ENCODE results near the gene HK1. TPM values are rescaled to one million over a fixed set of nuclear protein-coding genes. Genes with fewer than 3 reads are reported as not detected.

HK1 gene
- total RNA-seq, 1 experiment from 2014 or later = 140 TPM

DNA sequence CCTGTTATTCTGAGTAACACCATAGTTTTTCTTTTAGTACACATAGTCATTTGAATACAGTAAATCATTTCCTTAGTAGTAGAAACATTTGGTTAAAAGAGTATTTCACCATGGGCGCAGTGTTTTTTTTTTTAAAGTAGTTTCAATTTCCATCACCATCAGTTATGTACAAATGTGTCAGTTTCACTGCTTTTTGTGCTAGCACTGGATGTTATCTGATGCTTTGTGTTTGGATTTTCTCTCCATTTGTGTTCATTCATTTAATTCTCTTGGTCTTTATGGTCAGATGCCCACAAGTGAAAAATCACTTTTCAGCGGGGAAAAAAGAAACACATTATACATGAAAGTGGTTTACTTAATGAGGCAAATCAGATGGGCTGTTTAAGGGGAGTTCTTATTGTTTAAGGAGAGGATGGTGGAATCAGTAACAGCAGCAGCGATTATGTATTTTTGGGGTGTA, 16.0 kb upstream of the HK1 start:
- H3F3A ChIP-seq (ENCODE audit: insufficient read depth, low read depth) = peaks cover 90% of the 10 kb centered on the region

DNA sequence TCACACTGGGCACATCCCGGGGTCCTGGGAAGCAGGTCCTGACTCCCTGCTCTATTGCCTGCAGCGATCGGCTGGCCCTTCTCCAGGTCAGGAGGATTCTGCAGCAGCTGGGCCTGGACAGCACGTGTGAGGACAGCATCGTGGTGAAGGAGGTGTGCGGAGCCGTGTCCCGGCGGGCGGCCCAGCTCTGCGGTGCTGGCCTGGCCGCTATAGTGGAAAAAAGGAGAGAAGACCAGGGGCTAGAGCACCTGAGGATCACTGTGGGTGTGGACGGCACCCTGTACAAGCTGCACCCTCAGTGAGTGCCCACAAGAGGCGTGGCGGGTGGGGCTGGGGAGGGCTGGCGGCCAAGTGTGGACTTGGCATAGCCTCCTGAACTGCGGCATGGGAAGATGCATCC, 12.8 kb upstream of the HK1 start:
- no peaks in the 10 kb centered on the region for H3K79me2 ChIP-seq (ENCODE audit: low read depth)
- ChIA-PET POLR2A (ENCODE audit: unreplicated experiment) (no interaction called here), CTCF (interaction anchor here (0.6 kb wide), 1 partner anchor 143 kb away, joined by 3 read pairs; no protein-coding TSS in a partner anchor)
- no peak overlapping the region for H3K4me2 ChIP-seq
- no peaks in the 10 kb centered on the region for H3K9me2 ChIP-seq (ENCODE audit: insufficient read depth)
- no peak for TF ChIP-seq CTCF (conservative IDR thresholded peaks at IDR 0.05)
- TF ChIP-seq EZH2 (IDR thresholded peaks at IDR 0.05; ENCODE audit: low read depth) = no peak
- peaks cover 7% of the 10 kb centered on the region; the same call in 1 of the 2 replicates for H4K20me1 ChIP-seq (ENCODE audit: insufficient read depth)
- intact Hi-C loops (cut with micrococcal nuclease; ENCODE audit: unreplicated experiment) = no loop called here
- no peak overlapping the region for H3K4me3 ChIP-seq
- H2AFZ ChIP-seq = no peak overlapping the region
- no TSS peak for BruUV-seq (replicated peaks)
- peaks cover 84% of the 10 kb centered on the region; the same call in 1 of the 2 replicates for H3F3A ChIP-seq (ENCODE audit: insufficient read depth, low read depth)
- H3K36me3 ChIP-seq (ENCODE audit: low read depth) = peaks cover 27% of the 10 kb centered on the region
- peaks cover 10% of the 10 kb centered on the region; the same call in 1 of the 2 replicates for H3K4me1 ChIP-seq (replicated peaks; ENCODE audit: insufficient read depth)
- H3K9me3 ChIP-seq (ENCODE audit: insufficient read depth, low read depth) = no peaks in the 10 kb centered on the region
- H3K27ac ChIP-seq = no peak overlapping the region
- no peaks in the 10 kb centered on the region for H3K27me3 ChIP-seq (ENCODE audit: insufficient read depth, low read depth)
- no peak for DNase-seq

More for the DNA sequence above, 16.0 kb upstream of the HK1 start:
- intact Hi-C loops (cut with micrococcal nuclease; ENCODE audit: unreplicated experiment) = loop anchor here (5.0 kb wide), 1 partner anchor 55 kb away; no protein-coding TSS in a partner anchor
- BruUV-seq (replicated peaks) = no TSS peak
- H3K79me2 ChIP-seq (ENCODE audit: low read depth) = no peaks in the 10 kb centered on the region
- H3K4me1 ChIP-seq (replicated peaks; ENCODE audit: insufficient read depth) = no peaks in the 10 kb centered on the region
- H3K4me2 ChIP-seq = no peak overlapping the region
- H3K4me3 ChIP-seq = no peak overlapping the region
- H3K36me3 ChIP-seq (ENCODE audit: low read depth) = peaks cover 53% of the 10 kb centered on the region
- DNase-seq = no peak
- H3K9me3 ChIP-seq (ENCODE audit: insufficient read depth, low read depth) = no peaks in the 10 kb centered on the region
- H4K20me1 ChIP-seq (ENCODE audit: insufficient read depth) = peaks cover 7% of the 10 kb centered on the region; the same call in 1 of the 2 replicates
- H3K27me3 ChIP-seq (ENCODE audit: insufficient read depth, low read depth) = no peaks in the 10 kb centered on the region
- ChIA-PET POLR2A (ENCODE audit: unreplicated experiment) (no interaction called here), CTCF (no interaction called here)
- H3K9me2 ChIP-seq (ENCODE audit: insufficient read depth) = no peaks in the 10 kb centered on the region
- no peak overlapping the region for H2AFZ ChIP-seq
- H3K27ac ChIP-seq = peak overlapping the region; percentile 20; the same call in 1 of the 2 replicates
- no peak for TF ChIP-seq CTCF (conservative IDR thresholded peaks at IDR 0.05)
- no peak for TF ChIP-seq EZH2 (IDR thresholded peaks at IDR 0.05; ENCODE audit: low read depth)

GRCh38 chr10:69268761-69269416, 9.4 kb upstream of the HK1 start:
- CTCF ChIA-PET = interaction anchor here (0.6 to 0.7 kb wide), 2 partner anchors 45 to 122 kb away, joined by 3 read pairs; no protein-coding TSS in a partner anchor

More at GRCh38 chr10:69268761-69269416, 9.4 kb upstream of the HK1 start:
- TF ChIP-seq EZH2 (IDR thresholded peaks at IDR 0.05; ENCODE audit: low read depth) (no peak), CTCF (conservative IDR thresholded peaks at IDR 0.05) (no peak)
- Histone ChIP-seq H3K4me2 (no peak overlapping the region), H3K27me3 (ENCODE audit: insufficient read depth, low read depth) (no peaks in the 10 kb centered on the region), H3K9me3 (ENCODE audit: insufficient read depth, low read depth) (peaks cover 14% of the 10 kb centered on the region; the same call in 1 of the 2 replicates), H3K4me3 (no peak overlapping the region), H3K79me2 (ENCODE audit: low read depth) (no peaks in the 10 kb centered on the region), H3K36me3 (ENCODE audit: low read depth) (0 out of 2 replicates have a peak, but pooled peaks cover 5% of the 10 kb centered on the region), H3K9me2 (ENCODE audit: insufficient read depth) (no peaks in the 10 kb centered on the region), H3K4me1 (replicated peaks; ENCODE audit: insufficient read depth) (peaks cover 10% of the 10 kb centered on the region; the same call in 1 of the 2 replicates), H2AFZ (no peak overlapping the region), H3K27ac (peak overlapping the region; percentile 33), H3F3A (ENCODE audit: insufficient read depth, low read depth) (peaks cover 60% of the 10 kb centered on the region; the same call in 1 of the 2 replicates), H4K20me1 (ENCODE audit: insufficient read depth) (no peaks in the 10 kb centered on the region; the same call in 1 of the 2 replicates)
- intact Hi-C loops (cut with micrococcal nuclease; ENCODE audit: unreplicated experiment) = no loop called here
- POLR2A ChIA-PET (ENCODE audit: unreplicated experiment) = no interaction called here
- no TSS peak for BruUV-seq (replicated peaks)
- DNase-seq = no peak
